Fibroblast of lung (primary cell): ENCODE data around the gene CCDC34. TPM values are rescaled to one million over a fixed set of nuclear protein-coding genes. Genes with fewer than 3 reads are reported as not detected.

ENCODE experiments used
- DNase-seq, 2 donors: peaks; one replicate each; pipeline versions ENCODE4 v3.0.0 to v3.0.0-alpha.2; 2010; ENCODE audit warnings: low read depth in 2 of 2
- H2AFZ ChIP-seq: 2 replicates; pipeline ENCODE4 v1.5.1; 2012; ENCODE audit warnings: low read length, control low read depth, inconsistent platforms
- H3K27ac ChIP-seq: 2 replicates; pipeline ENCODE4 v1.5.1; 2011; ENCODE audit warnings: low read length, control low read depth; ENCODE audit not compliant: insufficient read depth
- H3K27me3 ChIP-seq: 2 replicates; pipeline ENCODE4 v1.5.1; 2011; ENCODE audit warnings: mild to moderate bottlenecking, low read length; ENCODE audit not compliant: control insufficient read depth, insufficient read depth
- H3K36me3 ChIP-seq: 2 replicates; pipeline ENCODE4 v1.5.1; 2011; ENCODE audit warnings: low read length; ENCODE audit not compliant: control insufficient read depth, insufficient read depth
- H3K4me1 ChIP-seq: 2 replicates; pipeline ENCODE4 v1.5.1; 2011; ENCODE audit warnings: low read length; ENCODE audit not compliant: control insufficient read depth, insufficient read depth; ENCODE audit errors: extremely low read depth
- H3K4me2 ChIP-seq: 2 replicates; pipeline ENCODE4 v1.5.1; 2011; ENCODE audit warnings: low read length, control low read depth; ENCODE audit not compliant: insufficient read depth; ENCODE audit errors: extremely low read depth
- H3K4me3 ChIP-seq, 4 experiments: fragments of 200-600 bp in 1 of 4; sonication (generic) in 1 of 4; replicated peaks in 1 of 4; 2 replicates each; pipeline ENCODE4 v1.5.1; 2011 to 2016; ENCODE audit warnings: low read length in 4 of 4, low read depth in 3 of 4, mild to moderate bottlenecking in 3 of 4, control low read depth in 2 of 4, inconsistent platforms in 1 of 4, mixed read lengths in 1 of 4; ENCODE audit not compliant: insufficient read depth in 1 of 4; ENCODE audit errors: control extremely low read depth in 1 of 4
- H3K79me2 ChIP-seq: 2 replicates; pipeline ENCODE4 v1.5.1; 2012; ENCODE audit warnings: mild to moderate bottlenecking, low read length, inconsistent platforms; ENCODE audit not compliant: control insufficient read depth, insufficient read depth
- H3K9ac ChIP-seq: 2 replicates; pipeline ENCODE4 v1.5.1; 2011; ENCODE audit warnings: mild to moderate bottlenecking, low read length, control low read depth; ENCODE audit not compliant: insufficient read depth
- H3K9me3 ChIP-seq: 2 replicates; pipeline ENCODE4 v1.5.1; 2012; ENCODE audit warnings: low read depth, low read length; ENCODE audit not compliant: control insufficient read depth, insufficient read depth
- H4K20me1 ChIP-seq: 2 replicates; pipeline ENCODE4 v1.5.1; 2011; ENCODE audit warnings: low read length; ENCODE audit not compliant: control insufficient read depth, insufficient read depth; ENCODE audit errors: extremely low read depth
- CTCF ChIP-seq, 2 donors: IDR thresholded peaks in 1 of 2; conservative IDR thresholded peaks in 1 of 2; 1 replicate in 1 of 2; 2 replicates in 1 of 2; pipeline ENCODE4 v1.5.1; 2011 to 2012; ENCODE audit warnings: low read length in 2 of 2, control low read depth in 1 of 2, inconsistent platforms in 1 of 2, low read depth in 1 of 2, mild to moderate bottlenecking in 1 of 2
- EZH2 ChIP-seq: IDR thresholded peaks from 2 replicates; pipeline ENCODE4 v1.5.1; 2012; ENCODE audit warnings: low read length, control low read depth, mild to moderate bottlenecking; ENCODE audit errors: missing control alignments
- polyA plus RNA-seq, 2 donors: library from polyadenylated mRNA; depleted of rRNA in 1 of 2; stranded (reverse) in 1 of 2; unstranded in 1 of 2; fragments of >200 nt; gene quantifications; 2 replicates each; pipeline ENCODE4 v1.2.1, GENCODE V29; 2011 to 2012; ENCODE audit warnings: missing spikeins in 1 of 2
- total RNA-seq: library from RNA; depleted of rRNA; stranded (reverse); fragments of >200 nt; gene quantifications from 2 replicates; pipeline ENCODE4 v1.2.1, GENCODE V29; 2014

Gene CCDC34
- total and polyA plus RNA-seq, 2 donors (not counting 1 experiment from before 2014, with no cell fraction given): 3.8 to 4.6 TPM

- Histone ChIP-seq H3K79me2 (no peaks in the 10 kb centered on the region), H3K9ac (no peak overlapping the region), H3K27me3 (no peaks in the 10 kb centered on the region), H3K4me3 (no peak overlapping the region), H3K4me2 (no peak overlapping the region), H3K36me3 (no peaks in the 10 kb centered on the region), H3K9me3 (no peaks in the 10 kb centered on the region), H2AFZ (no peak overlapping the region), H4K20me1 (no peaks in the 10 kb centered on the region), H3K4me1 (no peaks in the 10 kb centered on the region), H3K27ac (no peak overlapping the region)
- no peak for DNase-seq
- TF ChIP-seq CTCF (conservative IDR thresholded peaks at IDR 0.05 in 1 of 2, IDR thresholded peaks at IDR 0.05 in 1 of 2; ENCODE audit: low read depth in 1 of 2, low read length in 2 of 2) (no peak), EZH2 (no peak)
Observed at GRCh38 chr11:27295928-27296327, 67.1 kb downstream of the CCDC34 start.

GRCh38 chr11:27294654-27295053, 68.4 kb downstream of the CCDC34 start:
- H3K4me2 ChIP-seq: no peak overlapping the region
- no peaks in the 10 kb centered on the region for H3K4me1 ChIP-seq
- TF ChIP-seq EZH2 (no peak), CTCF (conservative IDR thresholded peaks at IDR 0.05 in 1 of 2, IDR thresholded peaks at IDR 0.05 in 1 of 2; ENCODE audit: low read depth in 1 of 2, low read length in 2 of 2) (no peak)
- H3K27me3 ChIP-seq: no peaks in the 10 kb centered on the region
- DNase-seq: no peak
- no peaks in the 10 kb centered on the region for H3K79me2 ChIP-seq
- no peak overlapping the region for H3K9ac ChIP-seq
- no peaks in the 10 kb centered on the region for H3K9me3 ChIP-seq
- no peak overlapping the region for H2AFZ ChIP-seq
- H3K4me3 ChIP-seq: no peak overlapping the region
- H4K20me1 ChIP-seq: no peaks in the 10 kb centered on the region
- H3K27ac ChIP-seq: no peak overlapping the region
- no peaks in the 10 kb centered on the region for H3K36me3 ChIP-seq

- no peaks in the 10 kb centered on the region for H3K9me3 ChIP-seq
- H4K20me1 ChIP-seq: no peaks in the 10 kb centered on the region
- no peaks in the 10 kb centered on the region for H3K27me3 ChIP-seq
- H3K4me1 ChIP-seq: no peaks in the 10 kb centered on the region
- no peak overlapping the region for H3K27ac ChIP-seq
- no peak overlapping the region for H2AFZ ChIP-seq
- no peaks in the 10 kb centered on the region for H3K79me2 ChIP-seq
- DNase-seq: peak in 1 of 2 donors; percentile 91
- no peak for TF ChIP-seq EZH2
- TF ChIP-seq CTCF (conservative IDR thresholded peaks at IDR 0.05 in 1 of 2, IDR thresholded peaks at IDR 0.05 in 1 of 2; ENCODE audit: low read depth in 1 of 2, low read length in 2 of 2): no peak
- H3K4me2 ChIP-seq: no peak overlapping the region
- H3K9ac ChIP-seq: no peak overlapping the region
- H3K4me3 ChIP-seq: no peak overlapping the region
- H3K36me3 ChIP-seq: no peaks in the 10 kb centered on the region
Observed at GRCh38 chr11:27293515-27294417, 69.2 kb downstream of the CCDC34 start.
